ES-I3 (cell line): Measurements from ENCODE around the gene GTF2H2C.
A peak's percentile ranks its signal among the peaks of the same experiment; 100 is the strongest.
"Not testable (repeated sequence)": the region's sequence is repeated elsewhere in the genome, so short reads cannot be mapped to it uniquely, and the experiment has no call there.

Experiments used
- H3K36me3 ChIP-seq: 2 replicates; pipeline ENCODE4 v1.6.1; 2013; ENCODE audit warnings: mild to moderate bottlenecking, low read length, control low read depth, moderate library complexity; ENCODE audit not compliant: insufficient read depth
- H3K4me1 ChIP-seq: 2 replicates; pipeline ENCODE4 v1.6.1; 2013; ENCODE audit warnings: mild to moderate bottlenecking, control low read depth, low read length; ENCODE audit not compliant: insufficient read depth
- H3K9ac ChIP-seq: 2 replicates; pipeline ENCODE4 v1.6.1; 2013; ENCODE audit warnings: low read depth, mild to moderate bottlenecking, low read length, moderate library complexity
- H3K9me3 ChIP-seq: 2 replicates; pipeline ENCODE4 v1.6.1; 2013; ENCODE audit warnings: mild to moderate bottlenecking, low read length, moderate library complexity; ENCODE audit not compliant: control insufficient read depth, insufficient read depth

The GTF2H2C gene

GRCh38 chr5:69531406-69531801 is 28.6 kb upstream of the GTF2H2C start:
- H3K9ac ChIP-seq: no peak overlapping the region
- H3K36me3 ChIP-seq: peaks cover 2% of the 10 kb centered on the region; the same call in 1 of the 2 replicates
- H3K9me3 ChIP-seq: no peaks in the 10 kb centered on the region
- no peaks in the 10 kb centered on the region for H3K4me1 ChIP-seq

DNA sequence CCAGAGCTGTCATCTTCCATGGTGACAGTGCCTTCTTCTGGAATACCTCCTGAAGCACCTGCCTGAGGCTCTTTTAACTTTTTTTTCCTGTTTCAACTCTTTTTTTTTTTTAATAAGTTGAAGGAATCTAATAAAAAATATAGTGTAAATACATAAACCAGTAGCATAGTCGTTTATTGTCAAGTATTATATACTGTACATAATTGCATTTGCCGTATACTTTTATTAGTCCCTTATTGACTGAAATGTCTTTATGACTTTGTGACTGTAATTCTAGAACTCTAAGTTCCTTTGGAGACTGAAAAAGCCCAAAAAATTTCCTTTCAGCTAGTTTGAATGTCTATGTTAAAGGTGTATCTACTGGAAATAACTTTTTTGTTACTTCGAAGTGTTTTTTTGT is 22.1 kb upstream of the GTF2H2C start:
- not testable (repeated sequence) for H3K4me1 ChIP-seq, H3K36me3 ChIP-seq

GRCh38 chr5:69538735-69539134 is 21.3 kb upstream of the GTF2H2C start:
- H3K9me3 ChIP-seq, H3K9ac ChIP-seq, H3K36me3 ChIP-seq, H3K4me1 ChIP-seq: not testable (repeated sequence)

More for the DNA sequence above, 22.1 kb upstream of the GTF2H2C start:
- not testable (repeated sequence) for H3K9me3 ChIP-seq, H3K9ac ChIP-seq

GRCh38 chr5:69541347-69541746 is 18.6 kb upstream of the GTF2H2C start:
- not testable (repeated sequence) for H3K4me1 ChIP-seq, H3K36me3 ChIP-seq, H3K9ac ChIP-seq, H3K9me3 ChIP-seq

GRCh38 chr5:69542838-69543618 is 17.0 kb upstream of the GTF2H2C start:
- H3K4me1 ChIP-seq, H3K9me3 ChIP-seq, H3K36me3 ChIP-seq, H3K9ac ChIP-seq: not testable (repeated sequence)

GRCh38 chr5:69544602-69545001 is 15.4 kb upstream of the GTF2H2C start:
- H3K9me3 ChIP-seq, H3K4me1 ChIP-seq, H3K36me3 ChIP-seq, H3K9ac ChIP-seq: not testable (repeated sequence)

DNA sequence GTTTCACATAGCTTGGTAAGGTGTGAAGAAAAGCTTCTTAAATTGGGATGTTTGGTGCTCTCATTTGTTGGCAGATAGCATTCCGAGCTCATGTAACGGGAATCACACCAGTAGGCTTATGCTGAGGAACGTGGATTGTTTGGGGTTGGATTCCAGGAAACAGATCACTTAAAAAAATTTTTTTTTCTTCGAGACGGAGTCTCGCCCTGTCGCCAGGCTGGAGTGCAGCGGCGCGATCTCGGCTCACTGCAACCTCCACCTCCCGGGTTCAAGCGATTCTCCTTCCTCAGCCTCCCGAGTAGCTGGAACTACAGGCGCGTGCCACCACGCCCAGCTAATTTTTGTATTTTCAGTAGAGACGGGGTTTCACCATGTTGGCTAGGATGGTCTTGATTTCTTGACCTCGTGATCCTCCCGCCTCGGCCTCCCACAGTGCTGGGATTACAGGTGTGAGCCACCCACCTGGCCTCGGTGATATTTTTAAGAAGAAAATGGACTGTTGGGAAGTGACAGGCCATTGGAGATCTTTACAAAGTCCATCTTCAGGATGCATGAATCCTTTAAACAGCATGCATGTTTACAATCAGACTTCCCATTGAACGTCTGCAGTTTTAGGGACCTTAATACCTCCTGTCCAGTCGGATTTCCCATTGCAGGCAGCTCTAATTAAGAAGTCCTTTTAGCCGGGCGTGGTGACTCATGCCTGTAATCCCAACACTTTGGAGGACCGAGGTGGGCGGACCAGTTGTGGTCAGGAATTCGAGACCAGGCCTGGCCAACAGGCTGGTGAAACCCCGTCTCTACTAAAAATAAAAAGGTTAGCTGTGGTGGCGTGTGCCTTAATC is 818 bp downstream of the GTF2H2C start:
- peak overlapping the region; percentile 42; the same call in 1 of the 2 replicates for H3K9ac ChIP-seq
- not testable (repeated sequence) for H3K4me1 ChIP-seq, H3K36me3 ChIP-seq, H3K9me3 ChIP-seq

DNA sequence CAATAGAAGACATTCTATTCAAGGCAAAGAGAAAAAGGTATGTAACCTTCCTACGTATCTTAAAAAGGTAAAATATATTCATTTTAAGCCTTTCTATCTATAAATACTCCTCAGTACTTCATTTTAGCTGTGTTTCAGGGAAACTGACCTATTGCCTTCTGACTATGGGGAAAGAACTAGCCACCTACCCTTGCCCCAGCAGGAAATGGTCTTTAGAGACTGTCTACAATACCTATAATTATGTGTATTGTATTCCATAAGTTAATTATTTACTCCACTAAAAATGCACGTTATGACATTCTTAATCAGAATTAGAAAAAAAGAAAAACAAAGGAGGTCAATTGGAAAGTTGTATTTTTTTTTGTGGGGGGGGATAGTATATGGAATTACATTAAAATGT is 6.2 kb downstream of the GTF2H2C start:
- H3K9ac ChIP-seq, H3K9me3 ChIP-seq, H3K36me3 ChIP-seq, H3K4me1 ChIP-seq: not testable (repeated sequence)

GRCh38 chr5:69568072-69568471 is 8.1 kb downstream of the GTF2H2C start:
- not testable (repeated sequence) for H3K4me1 ChIP-seq, H3K36me3 ChIP-seq, H3K9ac ChIP-seq, H3K9me3 ChIP-seq

DNA sequence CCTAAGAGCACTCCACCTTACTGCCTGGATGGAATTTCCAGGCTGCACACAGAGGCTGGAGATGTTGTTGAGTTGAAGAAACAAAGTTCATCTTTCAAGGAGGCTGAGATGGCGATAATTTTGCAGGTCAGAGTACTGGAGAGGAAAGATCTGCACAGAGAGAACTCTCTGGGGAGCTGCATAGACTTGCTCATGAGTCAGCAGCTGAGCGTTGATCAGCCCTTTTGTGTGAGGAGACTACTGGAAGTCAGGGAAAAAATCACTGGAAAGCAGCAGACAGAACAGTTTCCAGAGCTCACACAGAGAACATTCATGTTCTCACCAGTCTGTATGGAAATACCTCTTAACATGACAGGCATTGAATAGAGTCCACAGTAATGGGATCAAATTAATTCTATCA is 23.4 kb downstream of the GTF2H2C start:
- H3K9ac ChIP-seq, H3K4me1 ChIP-seq, H3K9me3 ChIP-seq: not testable (repeated sequence)

DNA sequence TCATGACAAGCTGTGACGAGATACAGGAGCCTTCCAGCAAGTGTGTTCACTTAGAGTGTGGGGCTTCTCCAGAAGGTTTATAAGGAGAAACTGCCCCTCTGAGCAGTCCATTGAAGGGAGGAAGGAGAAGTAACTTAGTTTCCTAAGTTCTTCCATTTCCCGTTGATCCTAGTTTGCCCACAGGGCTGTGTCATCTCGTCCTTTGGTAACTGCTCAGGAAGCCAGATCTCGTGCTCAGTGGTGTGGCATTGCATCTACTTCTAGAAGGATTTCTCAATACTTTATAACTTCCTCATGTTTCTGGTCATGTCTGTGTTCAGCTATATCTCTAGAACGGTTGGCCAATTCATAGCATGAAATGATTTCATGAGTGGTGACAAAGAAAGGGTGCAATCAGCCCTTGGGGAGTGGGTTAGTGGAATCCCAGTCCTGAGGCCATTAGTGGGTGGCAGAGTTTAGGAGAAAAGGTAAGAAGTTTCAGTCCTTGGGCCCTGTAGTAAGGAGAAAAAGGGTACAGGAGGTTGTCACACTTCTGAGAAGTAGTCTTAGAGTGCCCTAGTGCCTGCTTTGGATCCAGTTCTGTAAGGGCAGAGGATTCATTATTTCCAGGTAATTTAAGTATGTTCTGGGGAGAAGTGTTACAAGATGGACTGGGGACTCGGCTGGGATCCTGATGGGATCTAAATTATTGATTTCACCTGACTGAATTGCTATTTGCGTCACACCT is 36.3 kb downstream of the GTF2H2C start:
- not testable (repeated sequence) for H3K9ac ChIP-seq, H3K36me3 ChIP-seq, H3K4me1 ChIP-seq, H3K9me3 ChIP-seq

More for the DNA sequence above, 23.4 kb downstream of the GTF2H2C start:
- not testable (repeated sequence) for H3K36me3 ChIP-seq

DNA sequence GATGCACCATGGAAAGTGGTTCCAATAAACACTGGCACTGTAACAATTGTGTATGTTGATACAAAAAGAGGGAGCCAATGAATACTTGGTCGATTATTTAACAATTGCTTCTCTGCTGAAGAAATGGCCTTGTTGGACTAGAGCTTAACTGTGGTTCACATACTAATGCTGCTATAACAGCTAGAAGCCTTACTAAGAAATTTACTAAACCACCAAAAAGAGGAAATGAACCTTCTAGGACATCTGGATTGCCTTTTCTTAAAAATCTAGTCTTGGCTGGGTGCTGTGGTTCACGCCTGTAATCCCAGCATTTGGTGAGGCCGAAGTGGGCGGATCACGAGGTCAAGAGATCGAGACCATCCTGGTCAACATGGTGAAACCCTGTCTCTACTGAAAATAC is 42.0 kb downstream of the GTF2H2C start:
- H3K9me3 ChIP-seq, H3K4me1 ChIP-seq, H3K9ac ChIP-seq, H3K36me3 ChIP-seq: not testable (repeated sequence)

DNA sequence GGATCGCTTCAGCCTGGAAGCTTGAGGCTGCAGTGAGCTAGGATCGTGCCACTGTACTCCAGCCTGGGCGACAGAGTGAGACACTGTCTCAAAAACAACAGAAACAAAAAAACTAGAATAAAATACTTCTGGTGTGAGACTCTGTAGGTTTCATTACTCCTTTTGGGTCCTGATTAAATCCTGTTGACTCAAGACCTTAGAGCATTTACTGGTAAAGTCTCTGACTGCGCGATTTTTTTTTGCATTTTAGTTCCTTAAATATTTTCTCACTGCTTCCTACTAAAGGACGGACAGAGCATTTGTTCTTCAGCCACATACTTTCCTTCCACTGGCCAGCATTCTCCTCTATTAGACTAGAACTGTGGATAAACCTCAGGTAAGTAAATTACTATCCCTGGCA is 46.8 kb downstream of the GTF2H2C start:
- not testable (repeated sequence) for H3K9ac ChIP-seq, H3K9me3 ChIP-seq, H3K4me1 ChIP-seq, H3K36me3 ChIP-seq

DNA sequence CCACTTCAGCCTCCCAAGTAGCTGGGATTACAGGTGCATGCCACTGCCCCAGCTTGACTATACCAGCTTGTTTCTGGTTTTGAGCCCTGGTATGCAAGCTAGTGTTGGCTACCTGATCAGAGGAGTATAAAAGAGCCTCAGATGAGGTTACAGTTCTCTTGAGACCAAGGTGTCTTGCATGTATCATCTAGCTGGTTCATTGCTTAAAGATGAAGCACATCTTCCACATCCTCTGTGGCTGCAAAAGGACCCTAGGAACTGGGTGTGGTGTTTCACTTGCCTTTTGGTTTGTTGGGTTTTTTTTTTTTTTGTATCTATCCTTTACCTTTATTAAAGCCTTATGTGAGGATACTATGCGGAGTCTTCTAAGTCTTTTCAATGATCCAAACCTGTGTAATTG is 47.8 kb downstream of the GTF2H2C start:
- not testable (repeated sequence) for H3K36me3 ChIP-seq, H3K9ac ChIP-seq, H3K9me3 ChIP-seq, H3K4me1 ChIP-seq
